HG02571 (cell line): Measurements from ENCODE around the gene CA4.

Experiments used
- ATAC-seq: cut with Tn5 transposase; IDR thresholded peaks from one replicate; pipeline ENCODE4 v1.9.1; 2021; ENCODE audit warnings: mild to moderate bottlenecking, moderate library complexity; ENCODE audit not compliant: unreplicated experiment

CA4 gene

DNA sequence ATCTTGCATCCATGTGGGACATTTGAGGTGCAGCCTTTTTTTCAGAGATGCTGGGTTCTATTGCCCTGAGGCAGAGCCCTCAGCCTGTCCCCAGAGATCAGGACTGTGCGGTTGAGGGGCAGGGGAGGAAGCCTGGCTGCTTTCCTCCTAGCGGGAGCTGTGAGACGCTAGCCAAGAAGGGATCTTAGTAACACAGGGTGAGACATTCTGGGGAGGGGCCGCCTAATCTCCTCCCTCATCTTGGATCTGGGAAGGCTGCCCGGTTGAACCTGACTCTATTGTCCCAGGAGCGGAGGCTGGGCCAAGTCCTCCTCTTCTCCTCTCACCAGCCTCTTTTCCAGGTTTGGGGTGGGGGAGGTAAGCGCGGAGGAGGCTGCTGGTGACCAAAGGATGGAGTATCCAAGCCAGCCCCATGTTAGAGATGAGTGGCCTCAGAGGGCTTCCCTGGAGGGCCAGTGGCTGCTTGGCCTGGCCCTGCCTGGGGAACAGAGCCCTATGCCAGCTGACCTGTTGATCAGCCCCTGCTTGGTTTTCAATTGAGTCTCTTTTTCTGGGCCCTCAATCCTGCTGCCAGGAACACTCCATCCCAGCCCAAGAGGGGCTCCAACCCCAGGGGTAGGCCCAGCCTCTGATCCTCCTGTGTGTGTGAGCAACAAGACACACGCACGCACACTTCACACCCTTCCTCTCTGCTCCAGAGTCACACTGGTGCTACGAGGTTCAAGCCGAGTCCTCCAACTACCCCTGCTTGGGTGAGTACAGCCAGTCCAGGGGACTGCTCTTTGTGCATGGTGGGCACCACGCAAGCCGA is 5.0 kb downstream of the CA4 start:
- ATAC-seq: no peak

- no peak for ATAC-seq
Measured at GRCh38 chr17:60155427-60155814, 5.6 kb downstream of the CA4 start.

GRCh38 chr17:60155815-60156214 is 6.0 kb downstream of the CA4 start:
- no peak for ATAC-seq

GRCh38 chr17:60156746-60157145 is 7.0 kb downstream of the CA4 start:
- ATAC-seq: no peak

GRCh38 chr17:60157487-60158040 is 7.8 kb downstream of the CA4 start:
- ATAC-seq: no peak

DNA sequence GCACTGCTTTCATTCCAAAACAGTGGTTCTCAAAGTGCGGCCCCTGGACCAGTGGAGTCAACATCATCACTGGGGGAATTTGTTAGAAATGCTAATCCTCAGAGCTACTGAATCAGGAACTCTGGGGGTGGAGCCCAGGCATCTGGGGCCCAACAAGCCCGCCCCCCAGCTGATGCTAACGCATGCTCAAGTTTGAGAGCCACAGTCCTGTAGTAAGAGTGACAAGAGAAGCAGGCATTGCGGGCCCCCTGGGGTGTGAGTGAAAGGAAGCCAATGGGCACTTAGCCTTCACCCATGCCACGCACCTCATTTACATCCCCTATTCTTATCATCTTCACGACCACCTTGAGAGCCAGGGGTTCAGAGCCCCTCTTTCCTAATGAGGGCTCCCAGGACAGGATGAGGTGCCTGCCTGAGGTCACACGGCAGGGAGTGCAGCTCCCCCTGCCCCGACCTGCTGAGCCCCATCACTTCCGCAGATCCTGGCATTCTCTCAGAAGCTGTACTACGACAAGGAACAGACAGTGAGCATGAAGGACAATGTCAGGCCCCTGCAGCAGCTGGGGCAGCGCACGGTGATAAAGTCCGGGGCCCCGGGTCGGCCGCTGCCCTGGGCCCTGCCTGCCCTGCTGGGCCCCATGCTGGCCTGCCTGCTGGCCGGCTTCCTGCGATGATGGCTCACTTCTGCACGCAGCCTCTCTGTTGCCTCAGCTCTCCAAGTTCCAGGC is 9.1 kb downstream of the CA4 start:
- ATAC-seq: no peak

DNA sequence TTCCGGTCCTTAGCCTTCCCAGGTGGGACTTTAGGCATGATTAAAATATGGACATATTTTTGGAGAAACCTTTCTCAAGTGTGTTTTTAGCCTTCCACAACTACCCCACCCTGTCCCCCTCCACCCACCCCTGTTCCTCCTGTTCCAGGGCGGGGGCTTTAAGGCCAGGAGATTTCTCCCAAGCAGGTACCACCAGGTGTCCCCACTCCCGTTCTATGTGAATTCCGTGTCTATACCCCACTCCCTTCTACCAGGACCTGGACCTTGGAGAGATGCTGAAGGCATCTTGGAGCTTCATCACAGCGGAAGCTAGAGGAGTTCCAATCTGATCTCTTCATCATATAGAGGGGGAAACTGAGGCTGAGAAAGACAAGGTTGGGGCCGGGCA is 9.7 kb downstream of the CA4 start:
- no peak for ATAC-seq

DNA sequence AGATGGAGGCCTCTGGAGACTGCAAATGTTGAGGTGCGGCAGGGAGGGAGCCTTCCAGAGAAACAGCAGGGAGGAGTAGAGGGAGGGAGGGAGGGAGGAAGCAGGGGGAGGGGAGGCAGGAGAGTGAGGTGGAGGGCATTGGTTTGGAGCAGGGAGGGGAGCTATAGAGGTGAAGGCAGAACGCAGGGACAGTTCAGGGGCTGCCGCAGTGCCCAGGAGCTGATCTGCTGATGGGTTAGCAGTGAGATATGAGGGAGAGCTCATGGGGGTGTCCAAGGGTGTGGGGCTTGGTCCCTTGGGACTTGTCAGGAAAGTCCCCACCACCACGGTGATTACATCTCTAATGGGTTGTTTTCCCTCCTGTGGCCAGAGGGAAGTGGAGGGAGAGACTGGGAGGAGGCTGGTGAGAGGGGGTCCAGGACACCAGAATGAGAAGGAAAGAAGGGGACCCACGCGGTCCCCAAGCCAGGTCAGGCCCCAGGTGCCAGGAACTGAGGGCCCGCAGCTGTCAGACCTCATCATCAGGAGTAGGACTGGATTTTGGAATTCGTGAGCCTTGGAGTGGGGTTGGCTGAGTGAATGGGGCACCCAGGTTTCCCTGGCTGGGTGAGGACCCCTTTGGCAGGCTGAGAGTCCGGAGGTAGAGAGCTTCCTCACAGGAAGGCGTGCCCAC is 11.2 kb downstream of the CA4 start:
- no peak for ATAC-seq

GRCh38 chr17:60161598-60162330 is 12.0 kb downstream of the CA4 start:
- ATAC-seq: no peak

DNA sequence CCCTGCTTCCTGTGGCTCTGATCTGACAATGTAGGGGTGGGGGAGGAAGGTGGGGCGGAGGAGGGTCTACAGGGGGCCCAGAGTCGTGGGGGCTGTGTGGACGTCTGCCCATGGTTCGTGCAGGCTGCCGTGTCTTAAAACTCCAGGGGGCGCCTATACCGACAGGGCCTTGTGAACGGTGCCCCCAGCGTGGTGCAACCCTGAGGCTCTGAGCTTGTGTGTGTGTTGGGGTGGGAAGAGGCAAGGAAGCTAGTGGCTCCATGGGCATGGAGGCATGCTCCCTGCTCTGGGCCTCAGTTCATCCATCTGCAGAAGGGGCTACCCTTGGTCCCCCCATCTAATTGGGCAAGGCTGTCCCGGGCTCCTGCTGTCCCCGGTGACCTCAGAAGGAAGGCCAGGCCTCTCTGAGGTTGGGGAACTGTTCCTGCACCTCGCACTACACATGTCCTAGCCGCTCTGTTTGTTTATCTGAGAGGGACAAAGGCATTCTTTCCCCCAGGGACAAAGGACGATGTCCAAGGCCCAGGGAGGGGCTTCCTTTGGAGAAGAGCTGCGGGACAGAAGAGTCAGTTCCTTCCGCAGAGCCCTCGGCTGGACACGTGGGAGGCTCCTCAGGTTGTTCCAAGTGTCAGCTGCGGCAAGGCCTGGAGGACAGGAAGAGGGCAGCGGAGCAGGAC is 13.5 kb downstream of the CA4 start:
- ATAC-seq: no peak

- ATAC-seq: no peak
Measured at GRCh38 chr17:60164164-60164563, 14.4 kb downstream of the CA4 start.

DNA sequence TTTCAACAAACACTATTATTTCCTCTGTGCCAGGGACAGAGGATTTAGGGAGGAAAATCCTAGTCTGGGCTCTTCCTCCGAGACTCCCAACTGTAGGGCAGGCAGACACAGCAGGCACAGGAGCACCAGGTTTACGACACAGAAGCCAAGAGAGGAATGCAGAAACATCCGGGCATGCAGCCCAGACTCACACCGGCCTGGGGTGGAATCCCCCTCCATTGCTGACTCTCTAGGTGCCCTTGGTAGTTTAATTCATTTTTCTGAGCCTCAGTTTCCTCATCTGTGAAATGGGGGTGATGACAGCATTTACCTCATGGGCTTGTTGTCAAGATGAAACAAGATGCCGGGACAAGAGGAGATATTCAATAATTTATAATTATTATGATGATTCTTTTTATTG is 14.9 kb downstream of the CA4 start:
- no peak for ATAC-seq

GRCh38 chr17:60165223-60165622 is 15.4 kb downstream of the CA4 start:
- ATAC-seq: no peak

DNA sequence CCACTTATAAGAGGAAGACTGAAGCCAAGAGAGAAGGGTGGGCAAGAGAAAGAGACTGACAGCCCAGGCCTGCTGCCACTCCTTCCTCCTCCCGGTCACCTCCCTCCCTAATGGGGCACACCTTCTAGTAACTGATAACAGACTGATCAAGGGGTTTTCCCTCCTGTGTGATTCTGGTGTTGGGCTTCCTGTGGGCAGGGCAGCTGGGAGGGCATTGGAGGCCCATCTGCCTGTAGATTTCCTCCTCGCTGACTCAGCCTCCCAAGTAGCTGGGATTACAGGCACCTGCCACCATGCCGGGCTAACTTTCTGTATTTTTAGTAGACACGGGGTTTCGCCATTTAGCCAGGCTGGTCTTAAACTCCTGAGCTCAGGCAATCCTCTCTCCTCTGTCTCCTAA is 16.2 kb downstream of the CA4 start:
- no peak for ATAC-seq

GRCh38 chr17:60167065-60167741 is 17.4 kb downstream of the CA4 start:
- no peak for ATAC-seq

DNA sequence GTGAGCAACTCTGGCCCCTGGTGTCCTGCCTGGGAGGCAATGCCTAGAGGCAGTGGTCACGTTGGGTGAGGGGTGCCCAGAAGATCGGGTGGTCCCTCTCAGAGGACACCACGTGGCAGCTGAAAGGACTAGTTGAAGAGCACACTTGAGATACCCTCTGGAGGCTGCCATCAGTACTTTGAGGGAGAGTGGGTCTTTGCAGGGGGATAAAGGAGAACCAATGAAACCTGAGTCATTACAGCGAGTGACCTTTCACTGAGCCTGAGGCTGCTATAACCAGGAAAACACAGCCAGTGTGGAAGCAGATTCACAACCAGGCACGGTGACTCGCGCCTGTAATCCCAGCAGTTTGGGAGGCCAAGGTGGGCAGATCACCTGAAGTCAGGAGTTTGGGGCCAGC is 18.9 kb downstream of the CA4 start:
- no peak for ATAC-seq

DNA sequence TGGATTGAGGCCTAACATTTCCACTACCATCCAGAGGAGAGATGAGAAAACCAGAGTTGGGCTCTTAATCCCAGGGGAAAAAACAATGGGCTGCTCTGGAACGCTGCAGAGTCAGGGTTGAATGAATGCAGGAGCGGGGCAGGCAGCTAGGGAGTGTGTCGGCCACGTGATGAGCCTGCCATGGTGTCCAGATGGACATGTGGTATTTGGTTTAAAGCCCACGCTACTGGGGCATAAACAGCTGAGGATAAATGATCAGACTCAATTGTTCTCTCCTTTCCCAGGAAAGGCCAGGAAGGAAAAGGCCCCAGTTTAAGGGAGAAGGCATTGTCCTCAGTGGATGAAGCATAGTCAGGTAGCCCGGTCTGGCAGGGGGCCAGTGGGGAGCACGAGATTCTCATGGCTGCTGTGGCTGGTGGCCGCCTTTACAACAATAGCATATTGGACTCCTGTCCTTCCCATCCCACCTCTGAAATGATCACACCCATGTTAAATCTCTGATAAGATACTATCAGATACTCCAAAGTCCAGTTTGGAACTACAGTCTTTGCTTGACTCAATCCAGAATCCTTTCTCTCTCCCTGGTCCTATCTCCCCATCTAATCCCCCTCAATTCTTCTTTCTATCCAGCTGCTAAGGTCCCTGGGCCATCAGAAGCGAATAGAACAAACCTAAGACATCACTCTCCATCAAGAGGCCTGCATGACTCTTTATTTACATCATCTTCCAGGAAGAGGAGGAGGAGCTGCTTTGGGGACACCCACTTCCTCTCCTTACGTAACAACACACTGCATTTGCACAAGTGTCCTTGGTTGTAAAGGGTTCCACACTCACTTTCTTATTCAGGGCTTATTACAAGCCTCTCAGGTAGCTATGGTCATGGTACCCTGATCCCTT is 20.4 kb downstream of the CA4 start:
- ATAC-seq: no peak

DNA sequence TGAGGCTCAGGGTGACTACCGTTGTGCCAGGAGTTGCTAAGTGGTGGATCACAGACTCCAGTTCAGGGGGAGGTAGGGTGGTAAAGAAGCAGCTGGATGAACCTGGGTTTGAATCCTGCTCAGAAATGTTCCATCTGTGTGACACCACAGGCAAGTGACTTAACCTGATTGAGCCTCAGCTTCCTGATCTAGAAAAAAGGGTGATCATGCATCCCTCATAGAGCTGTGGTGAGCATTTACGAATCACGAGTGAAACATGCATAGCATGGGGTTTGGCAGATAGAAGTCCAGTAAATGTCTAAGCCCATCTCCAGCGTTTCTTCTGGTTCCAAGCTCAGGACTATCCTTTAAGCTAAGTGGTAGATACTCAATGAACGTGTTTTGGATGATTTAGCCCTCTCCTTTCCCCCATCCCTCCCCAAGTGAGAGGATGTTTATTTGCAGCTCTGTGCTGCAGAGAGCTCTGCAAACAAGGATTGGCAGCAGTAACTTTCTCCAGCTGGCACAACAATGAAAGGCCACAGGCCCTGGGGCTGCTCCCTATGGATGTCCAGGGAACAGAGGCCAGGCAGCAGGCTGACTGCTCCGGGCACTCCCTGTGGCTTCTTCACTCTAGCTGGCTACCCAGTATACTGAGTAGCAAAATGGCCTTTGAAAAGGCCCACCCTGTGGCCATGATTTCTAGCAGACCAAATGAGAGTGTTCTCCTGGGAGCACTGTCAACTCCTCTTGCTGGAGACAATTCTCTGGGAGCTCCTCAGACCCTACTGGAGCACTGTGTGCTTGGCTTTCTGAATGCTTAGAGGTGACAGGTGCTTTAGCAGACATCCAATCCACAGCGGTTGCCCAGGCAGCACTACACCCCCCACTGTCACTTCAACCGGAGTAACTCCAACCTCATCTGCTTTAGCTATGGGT is 21.3 kb downstream of the CA4 start:
- ATAC-seq: no peak
